OCI-LY3 (cell line): ENCODE measurements around the gene TEX261.

ENCODE experiments used
- H2AFZ ChIP-seq: fragments of 200-600, 300-600 bp; shearing (Covaris generic); 2 replicates; pipeline ENCODE4 v1.6.0; 2014; ENCODE audit warnings: antibody characterized with exemption, low read depth, low read length
- H3K27ac ChIP-seq: fragments of 200-600, 300-600 bp; sonication (generic); 2 replicates; pipeline ENCODE4 v1.5.1; 2014; ENCODE audit warnings: mild to moderate bottlenecking, low read length, moderate library complexity, mixed read lengths
- H3K27me3 ChIP-seq: fragments of 200-600, 300-600 bp; sonication (generic); 2 replicates; pipeline ENCODE4 v1.6.1; 2014; ENCODE audit warnings: low read depth, low read length, mixed read lengths
- H3K36me3 ChIP-seq: fragments of 200-600, 300-600 bp; sonication (generic); replicated peaks from 2 replicates; pipeline ENCODE3; 2014; ENCODE audit warnings: low read depth, low read length, mixed read lengths
- H3K4me1 ChIP-seq: fragments of 300-600, 200-600 bp; sonication (generic); 2 replicates; pipeline ENCODE4 v1.6.1; 2014; ENCODE audit warnings: low read length, mixed read lengths
- H3K4me2 ChIP-seq: fragments of 200-600, 300-600 bp; sonication (generic); 2 replicates; pipeline ENCODE4 v1.6.1; 2014; ENCODE audit warnings: low read length, mixed read lengths
- H3K4me3 ChIP-seq: fragments of 300-600, 200-600 bp; sonication (generic); 2 replicates; pipeline ENCODE4 v1.5.1; 2014; ENCODE audit warnings: antibody characterized with exemption, mild to moderate bottlenecking, low read length, moderate library complexity
- H3K79me2 ChIP-seq: fragments of 300-600, 200-600 bp; shearing (Covaris generic); 2 replicates; pipeline ENCODE4 v1.6.1; 2014; ENCODE audit warnings: mild to moderate bottlenecking, low read length, mixed read lengths
- H3K9ac ChIP-seq: fragments of 300-600, 200-600 bp; shearing (Covaris generic); 2 replicates; pipeline ENCODE4 v1.6.0; 2014; ENCODE audit warnings: mild to moderate bottlenecking, low read length, moderate library complexity
- H3K9me3 ChIP-seq: fragments of 200-600, 300-600 bp; shearing (Covaris generic); 2 replicates; pipeline ENCODE4 v1.6.1; 2014; ENCODE audit warnings: low read length, mixed read lengths; ENCODE audit not compliant: insufficient read depth
- H4K20me1 ChIP-seq: fragments of 200-600, 300-600 bp; sonication (generic); 2 replicates; pipeline ENCODE4 v1.6.1; 2016; ENCODE audit warnings: low read length, mixed read lengths; ENCODE audit not compliant: insufficient read depth
- EZH2phosphoT487 ChIP-seq: fragments of 200-600 bp; shearing (Covaris generic); IDR thresholded peaks from 2 replicates; pipeline ENCODE4 v1.6.1; 2018; ENCODE audit warnings: antibody characterized with exemption, mixed run types, low read depth
- TF ChIP-seq, protein P1 (sequence below): fragments of 200-600, 300-600 bp; sonication (generic); IDR thresholded peaks from 2 replicates; pipeline ENCODE4 v1.5.1; 2014; ENCODE audit warnings: antibody characterized with exemption, low read length, low read depth

TEX261 gene

DNA sequence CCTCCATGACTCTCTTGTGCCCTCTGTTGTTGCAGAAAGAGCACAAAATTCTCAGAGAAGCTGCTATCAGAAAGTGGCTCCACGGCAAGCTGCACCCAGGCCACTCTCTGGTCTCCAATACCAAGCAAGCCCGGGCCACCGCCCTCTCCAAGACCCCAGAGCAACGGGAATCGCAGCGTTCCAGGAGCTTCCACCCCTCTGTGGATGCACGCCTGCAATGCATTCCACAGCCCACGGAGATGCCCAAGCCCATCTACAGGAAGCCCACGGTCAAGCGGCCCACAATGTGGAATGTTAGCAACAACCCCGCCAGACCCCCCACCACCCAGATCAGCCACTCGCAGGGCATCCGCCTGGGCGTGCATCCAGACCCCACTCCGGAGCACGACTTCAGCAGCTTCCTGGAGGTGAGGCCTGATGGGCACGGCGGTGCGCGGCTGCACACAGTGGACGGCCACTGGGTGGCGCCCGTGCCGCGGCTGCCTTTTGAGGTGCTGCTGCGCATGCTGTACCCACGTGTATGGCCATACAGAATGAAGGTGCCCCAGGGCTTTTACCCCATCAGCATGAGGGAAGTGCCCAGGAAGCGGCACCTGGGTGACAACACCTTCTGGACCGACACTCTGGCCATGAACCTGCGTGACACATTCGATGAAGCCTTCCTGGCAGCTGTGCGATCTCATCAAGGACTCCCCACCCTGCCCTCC is 9.9 kb downstream of the TEX261 start:
- no peaks in the 10 kb centered on the region for H3K4me1 ChIP-seq
- H3K36me3 ChIP-seq, result peaks cover 13% of the 10 kb centered on the region
- no peak overlapping the region for H3K27ac ChIP-seq
- H3K79me2 ChIP-seq, result no peaks in the 10 kb centered on the region
- no peak for TF ChIP-seq EZH2phosphoT487
- TF ChIP-seq, protein P1, sequence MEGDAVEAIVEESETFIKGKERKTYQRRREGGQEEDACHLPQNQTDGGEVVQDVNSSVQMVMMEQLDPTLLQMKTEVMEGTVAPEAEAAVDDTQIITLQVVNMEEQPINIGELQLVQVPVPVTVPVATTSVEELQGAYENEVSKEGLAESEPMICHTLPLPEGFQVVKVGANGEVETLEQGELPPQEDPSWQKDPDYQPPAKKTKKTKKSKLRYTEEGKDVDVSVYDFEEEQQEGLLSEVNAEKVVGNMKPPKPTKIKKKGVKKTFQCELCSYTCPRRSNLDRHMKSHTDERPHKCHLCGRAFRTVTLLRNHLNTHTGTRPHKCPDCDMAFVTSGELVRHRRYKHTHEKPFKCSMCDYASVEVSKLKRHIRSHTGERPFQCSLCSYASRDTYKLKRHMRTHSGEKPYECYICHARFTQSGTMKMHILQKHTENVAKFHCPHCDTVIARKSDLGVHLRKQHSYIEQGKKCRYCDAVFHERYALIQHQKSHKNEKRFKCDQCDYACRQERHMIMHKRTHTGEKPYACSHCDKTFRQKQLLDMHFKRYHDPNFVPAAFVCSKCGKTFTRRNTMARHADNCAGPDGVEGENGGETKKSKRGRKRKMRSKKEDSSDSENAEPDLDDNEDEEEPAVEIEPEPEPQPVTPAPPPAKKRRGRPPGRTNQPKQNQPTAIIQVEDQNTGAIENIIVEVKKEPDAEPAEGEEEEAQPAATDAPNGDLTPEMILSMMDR, result peak; percentile 80
- H3K9ac ChIP-seq, result no peak overlapping the region
- H4K20me1 ChIP-seq, result no peaks in the 10 kb centered on the region
- H3K4me3 ChIP-seq, result peak overlapping the region; percentile 45; the same call in 1 of the 2 replicates
- H3K9me3 ChIP-seq, result no peaks in the 10 kb centered on the region
- H3K27me3 ChIP-seq, result no peaks in the 10 kb centered on the region
- peak overlapping the region; percentile 54 for H3K4me2 ChIP-seq
- no peak overlapping the region for H2AFZ ChIP-seq

DNA sequence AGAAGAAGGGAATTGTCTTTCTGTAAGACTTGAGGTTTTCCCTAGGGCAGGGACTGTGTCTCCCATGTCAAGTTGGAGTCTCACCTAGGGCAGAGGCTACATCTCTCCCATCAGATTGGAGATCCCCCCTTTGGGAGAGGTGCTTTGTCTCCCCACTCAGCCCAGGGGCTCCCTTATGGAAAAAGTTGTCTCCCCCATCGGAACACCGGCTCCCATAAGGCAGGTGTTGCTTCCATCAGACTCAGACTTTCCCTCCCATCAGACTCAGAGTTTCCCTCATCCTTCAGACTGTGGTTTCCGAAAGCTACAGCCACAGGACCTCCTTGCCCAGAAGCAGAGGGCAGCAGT is 10.5 kb downstream of the TEX261 start:
- Histone ChIP-seq H3K27ac (no peak overlapping the region), H3K79me2 (no peaks in the 10 kb centered on the region), H3K4me3 (no peak overlapping the region; the same call in 1 of the 2 replicates), H3K4me2 (peak overlapping the region; percentile 54; the same call in 1 of the 2 replicates), H3K9ac (no peak overlapping the region), H2AFZ (no peak overlapping the region), H4K20me1 (no peaks in the 10 kb centered on the region), H3K36me3 (peaks cover 13% of the 10 kb centered on the region), H3K27me3 (no peaks in the 10 kb centered on the region), H3K9me3 (no peaks in the 10 kb centered on the region), H3K4me1 (no peaks in the 10 kb centered on the region)
- TF ChIP-seq, protein P1, result no peak
- no peak for TF ChIP-seq EZH2phosphoT487

DNA sequence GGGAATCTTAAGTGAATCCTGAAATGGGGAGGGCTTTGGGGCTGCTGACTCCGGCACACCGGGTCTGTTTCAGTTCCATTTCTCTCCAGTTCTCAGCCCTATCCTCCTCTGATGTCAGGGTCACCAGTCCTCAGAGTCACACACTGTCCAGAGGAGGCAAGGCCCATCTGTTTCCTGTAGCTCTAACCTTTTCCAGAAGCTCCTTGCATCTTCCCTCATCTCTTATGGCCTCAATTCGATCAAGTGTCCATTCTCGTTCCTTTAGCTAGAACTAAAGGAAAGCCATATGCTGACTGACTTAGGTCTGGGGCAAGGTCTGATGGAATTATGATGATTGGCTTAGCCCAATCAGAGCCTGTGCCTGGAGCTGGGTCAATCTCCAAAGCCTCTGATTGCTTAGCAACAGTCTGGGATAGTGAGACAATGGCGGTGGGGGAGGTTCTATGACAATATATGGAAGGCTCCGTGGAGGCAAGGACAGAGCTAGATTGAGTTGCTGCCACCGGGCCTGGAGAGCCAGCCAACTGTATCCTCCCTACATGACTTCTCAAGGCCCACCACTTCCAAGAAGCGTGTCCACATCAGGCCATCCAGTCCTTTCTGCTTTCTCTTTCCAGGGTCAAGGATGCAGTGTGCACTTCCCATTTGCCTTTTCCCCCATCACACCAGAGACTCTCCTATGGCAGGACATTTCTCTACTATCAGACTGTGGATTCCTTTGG is 11.0 kb downstream of the TEX261 start:
- Histone ChIP-seq H3K27ac (no peak overlapping the region), H3K4me1 (no peaks in the 10 kb centered on the region), H3K36me3 (peaks cover 13% of the 10 kb centered on the region)

DNA sequence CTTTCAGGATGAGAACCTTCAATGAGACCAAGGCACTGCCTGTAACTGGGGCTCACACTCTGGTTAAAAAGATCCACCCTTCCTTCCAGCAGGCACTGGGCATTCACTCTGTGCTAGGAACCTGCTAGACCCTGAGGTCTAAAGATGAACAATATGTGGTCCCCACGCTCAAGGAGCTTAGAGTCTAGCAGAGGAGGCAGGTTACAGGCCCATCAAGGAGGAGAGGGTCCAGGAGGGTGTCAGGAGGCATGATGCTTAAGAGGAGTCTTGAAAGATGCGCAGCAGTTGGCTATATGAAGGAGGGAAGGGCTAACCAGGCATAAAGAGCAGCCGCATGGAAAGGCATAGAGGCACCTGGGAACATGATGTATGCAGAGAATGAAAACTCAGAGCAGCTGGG is 11.7 kb downstream of the TEX261 start:
- H3K79me2 ChIP-seq, result no peaks in the 10 kb centered on the region
- no peak overlapping the region for H3K9ac ChIP-seq
- H3K4me3 ChIP-seq, result no peak overlapping the region
- no peaks in the 10 kb centered on the region for H4K20me1 ChIP-seq
- no peak overlapping the region for H3K27ac ChIP-seq
- no peaks in the 10 kb centered on the region for H3K9me3 ChIP-seq
- H3K36me3 ChIP-seq, result peaks cover 11% of the 10 kb centered on the region
- H3K4me2 ChIP-seq, result no peak overlapping the region
- TF ChIP-seq, protein P1, result no peak
- TF ChIP-seq EZH2phosphoT487, result no peak
- H2AFZ ChIP-seq, result no peak overlapping the region
- no peaks in the 10 kb centered on the region for H3K27me3 ChIP-seq
- peaks cover 4% of the 10 kb centered on the region for H3K4me1 ChIP-seq

More for the DNA sequence above, 11.0 kb downstream of the TEX261 start:
- Histone ChIP-seq H3K9ac (no peak overlapping the region), H3K79me2 (no peaks in the 10 kb centered on the region), H4K20me1 (no peaks in the 10 kb centered on the region), H3K27me3 (no peaks in the 10 kb centered on the region), H2AFZ (no peak overlapping the region), H3K4me2 (no peak overlapping the region), H3K4me3 (no peak overlapping the region), H3K9me3 (no peaks in the 10 kb centered on the region)
- TF ChIP-seq EZH2phosphoT487, result no peak
- TF ChIP-seq, protein P1, result no peak
